HepG2 (cell line): ENCODE data around the gene CACNA1H.
"Not testable (repeated sequence)": the region's sequence is repeated elsewhere in the genome, so short reads cannot be mapped to it uniquely, and the experiment has no call there.

ENCODE experiments used
- EZH2 ChIP-seq: conservative IDR thresholded peaks from 2 replicates; pipeline ENCODE4 v1.6.1; 2012; ENCODE audit warnings: mild to moderate bottlenecking, low read depth, low read length, moderate library complexity
- GABPA ChIP-seq, 2 experiments: IDR thresholded peaks; 2 replicates each; pipeline ENCODE4 v1.6.1; 2011 to 2016; ENCODE audit warnings: low read depth in 2 of 2, low read length in 1 of 2, missing biosample characterization in 1 of 2, missing genetic modification characterization in 1 of 2
- MEIS1 ChIP-seq: sonication (generic); formaldehyde crosslinking; IDR thresholded peaks from 2 replicates; pipeline ENCODE4 v1.9.0; 2021; ENCODE audit warnings: mild to moderate bottlenecking, missing genetic modification reagents, moderate library complexity, borderline replicate concordance
- MXI1 ChIP-seq: IDR thresholded peaks from 3 replicates; pipeline ENCODE4 v1.6.1; 2012; ENCODE audit warnings: low read depth, low read length, inconsistent platforms, borderline replicate concordance
- NR2C2 ChIP-seq: sonication (generic); formaldehyde crosslinking; IDR thresholded peaks from 2 replicates; pipeline ENCODE4 v1.4.0; 2020; ENCODE audit warnings: missing genetic modification reagents, mild to moderate bottlenecking, moderate library complexity, borderline replicate concordance
- NRL ChIP-seq: sonication (generic); formaldehyde crosslinking; IDR thresholded peaks from 2 replicates; pipeline ENCODE4 v1.5.0; 2020; ENCODE audit warnings: missing genetic modification reagents, mild to moderate bottlenecking, moderate library complexity, borderline replicate concordance
- TAF1 ChIP-seq: sonication (generic); formaldehyde crosslinking; IDR thresholded peaks from 2 replicates; pipeline ENCODE4 v1.4.0; 2020; ENCODE audit warnings: missing genetic modification reagents
- ZNF121 ChIP-seq: sonication (generic); formaldehyde crosslinking; IDR thresholded peaks from 2 replicates; pipeline ENCODE4 v1.5.0; 2020; ENCODE audit warnings: mild to moderate bottlenecking, missing genetic modification reagents
- TF ChIP-seq, protein P1 (sequence below): sonication (generic); formaldehyde crosslinking; IDR thresholded peaks from 2 replicates; pipeline ENCODE4 v1.5.0; 2020; ENCODE audit warnings: mild to moderate bottlenecking, missing genetic modification reagents, moderate library complexity
- TF ChIP-seq, protein P2 (sequence below): sonication (generic); formaldehyde crosslinking; IDR thresholded peaks from 2 replicates; pipeline ENCODE4 v1.4.0; 2020; ENCODE audit warnings: missing genetic modification reagents
- TF ChIP-seq, protein P3 (sequence below): IDR thresholded peaks from 2 replicates; pipeline ENCODE4 v1.6.1; 2016; ENCODE audit warnings: mild to moderate bottlenecking, missing biosample characterization, missing genetic modification reagents
- TF ChIP-seq, protein P4 (sequence below): sonication (generic); formaldehyde crosslinking; IDR thresholded peaks from 2 replicates; pipeline ENCODE4 v1.5.1; 2020; ENCODE audit warnings: missing genetic modification reagents, mild to moderate bottlenecking, borderline replicate concordance

DNA sequence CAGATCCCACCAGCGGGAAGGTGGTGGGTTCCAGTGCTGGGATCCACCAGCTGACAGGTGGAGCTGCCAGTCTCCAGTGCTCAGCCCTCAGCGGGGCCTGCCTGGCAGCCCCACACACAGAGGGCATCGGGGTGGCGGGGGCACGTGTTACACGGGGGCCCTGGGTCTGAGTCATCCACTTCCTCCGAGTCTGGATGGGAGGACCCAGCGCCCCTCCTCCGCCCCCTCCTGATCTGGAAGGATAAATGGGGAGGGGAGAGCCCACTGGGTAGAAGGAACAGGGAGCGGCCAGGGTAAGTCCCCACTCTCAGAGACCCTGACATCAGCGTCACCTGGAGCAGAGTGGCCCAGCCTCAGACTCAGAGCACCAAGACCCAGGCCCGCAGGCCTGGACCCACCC, 87.5 kb downstream of the CACNA1H start, which contains the start of gene TPSAB1:
- TF ChIP-seq, protein P1, sequence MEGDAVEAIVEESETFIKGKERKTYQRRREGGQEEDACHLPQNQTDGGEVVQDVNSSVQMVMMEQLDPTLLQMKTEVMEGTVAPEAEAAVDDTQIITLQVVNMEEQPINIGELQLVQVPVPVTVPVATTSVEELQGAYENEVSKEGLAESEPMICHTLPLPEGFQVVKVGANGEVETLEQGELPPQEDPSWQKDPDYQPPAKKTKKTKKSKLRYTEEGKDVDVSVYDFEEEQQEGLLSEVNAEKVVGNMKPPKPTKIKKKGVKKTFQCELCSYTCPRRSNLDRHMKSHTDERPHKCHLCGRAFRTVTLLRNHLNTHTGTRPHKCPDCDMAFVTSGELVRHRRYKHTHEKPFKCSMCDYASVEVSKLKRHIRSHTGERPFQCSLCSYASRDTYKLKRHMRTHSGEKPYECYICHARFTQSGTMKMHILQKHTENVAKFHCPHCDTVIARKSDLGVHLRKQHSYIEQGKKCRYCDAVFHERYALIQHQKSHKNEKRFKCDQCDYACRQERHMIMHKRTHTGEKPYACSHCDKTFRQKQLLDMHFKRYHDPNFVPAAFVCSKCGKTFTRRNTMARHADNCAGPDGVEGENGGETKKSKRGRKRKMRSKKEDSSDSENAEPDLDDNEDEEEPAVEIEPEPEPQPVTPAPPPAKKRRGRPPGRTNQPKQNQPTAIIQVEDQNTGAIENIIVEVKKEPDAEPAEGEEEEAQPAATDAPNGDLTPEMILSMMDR = not testable (repeated sequence)
- TF ChIP-seq MXI1; MEIS1 (CRISPR knock-in tag); ZNF121 (CRISPR knock-in tag); NRL (CRISPR knock-in tag); EZH2; GABPA (IDR thresholded peaks at IDR 0.05; ENCODE audit: low read depth, low read length); GABPA (CRISPR knock-in tag; IDR thresholded peaks at IDR 0.05; ENCODE audit: low read depth); TAF1 (CRISPR knock-in tag); NR2C2: not testable (repeated sequence)
- TF ChIP-seq, protein P2, sequence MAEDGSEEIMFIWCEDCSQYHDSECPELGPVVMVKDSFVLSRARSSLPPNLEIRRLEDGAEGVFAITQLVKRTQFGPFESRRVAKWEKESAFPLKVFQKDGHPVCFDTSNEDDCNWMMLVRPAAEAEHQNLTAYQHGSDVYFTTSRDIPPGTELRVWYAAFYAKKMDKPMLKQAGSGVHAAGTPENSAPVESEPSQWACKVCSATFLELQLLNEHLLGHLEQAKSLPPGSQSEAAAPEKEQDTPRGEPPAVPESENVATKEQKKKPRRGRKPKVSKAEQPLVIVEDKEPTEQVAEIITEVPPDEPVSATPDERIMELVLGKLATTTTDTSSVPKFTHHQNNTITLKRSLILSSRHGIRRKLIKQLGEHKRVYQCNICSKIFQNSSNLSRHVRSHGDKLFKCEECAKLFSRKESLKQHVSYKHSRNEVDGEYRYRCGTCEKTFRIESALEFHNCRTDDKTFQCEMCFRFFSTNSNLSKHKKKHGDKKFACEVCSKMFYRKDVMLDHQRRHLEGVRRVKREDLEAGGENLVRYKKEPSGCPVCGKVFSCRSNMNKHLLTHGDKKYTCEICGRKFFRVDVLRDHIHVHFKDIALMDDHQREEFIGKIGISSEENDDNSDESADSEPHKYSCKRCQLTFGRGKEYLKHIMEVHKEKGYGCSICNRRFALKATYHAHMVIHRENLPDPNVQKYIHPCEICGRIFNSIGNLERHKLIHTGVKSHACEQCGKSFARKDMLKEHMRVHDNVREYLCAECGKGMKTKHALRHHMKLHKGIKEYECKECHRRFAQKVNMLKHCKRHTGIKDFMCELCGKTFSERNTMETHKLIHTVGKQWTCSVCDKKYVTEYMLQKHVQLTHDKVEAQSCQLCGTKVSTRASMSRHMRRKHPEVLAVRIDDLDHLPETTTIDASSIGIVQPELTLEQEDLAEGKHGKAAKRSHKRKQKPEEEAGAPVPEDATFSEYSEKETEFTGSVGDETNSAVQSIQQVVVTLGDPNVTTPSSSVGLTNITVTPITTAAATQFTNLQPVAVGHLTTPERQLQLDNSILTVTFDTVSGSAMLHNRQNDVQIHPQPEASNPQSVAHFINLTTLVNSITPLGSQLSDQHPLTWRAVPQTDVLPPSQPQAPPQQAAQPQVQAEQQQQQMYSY = not testable (repeated sequence)
- TF ChIP-seq, protein P3, sequence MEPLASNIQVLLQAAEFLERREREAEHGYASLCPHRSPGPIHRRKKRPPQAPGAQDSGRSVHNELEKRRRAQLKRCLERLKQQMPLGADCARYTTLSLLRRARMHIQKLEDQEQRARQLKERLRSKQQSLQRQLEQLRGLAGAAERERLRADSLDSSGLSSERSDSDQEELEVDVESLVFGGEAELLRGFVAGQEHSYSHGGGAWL = not testable (repeated sequence)
- TF ChIP-seq, protein P4, sequence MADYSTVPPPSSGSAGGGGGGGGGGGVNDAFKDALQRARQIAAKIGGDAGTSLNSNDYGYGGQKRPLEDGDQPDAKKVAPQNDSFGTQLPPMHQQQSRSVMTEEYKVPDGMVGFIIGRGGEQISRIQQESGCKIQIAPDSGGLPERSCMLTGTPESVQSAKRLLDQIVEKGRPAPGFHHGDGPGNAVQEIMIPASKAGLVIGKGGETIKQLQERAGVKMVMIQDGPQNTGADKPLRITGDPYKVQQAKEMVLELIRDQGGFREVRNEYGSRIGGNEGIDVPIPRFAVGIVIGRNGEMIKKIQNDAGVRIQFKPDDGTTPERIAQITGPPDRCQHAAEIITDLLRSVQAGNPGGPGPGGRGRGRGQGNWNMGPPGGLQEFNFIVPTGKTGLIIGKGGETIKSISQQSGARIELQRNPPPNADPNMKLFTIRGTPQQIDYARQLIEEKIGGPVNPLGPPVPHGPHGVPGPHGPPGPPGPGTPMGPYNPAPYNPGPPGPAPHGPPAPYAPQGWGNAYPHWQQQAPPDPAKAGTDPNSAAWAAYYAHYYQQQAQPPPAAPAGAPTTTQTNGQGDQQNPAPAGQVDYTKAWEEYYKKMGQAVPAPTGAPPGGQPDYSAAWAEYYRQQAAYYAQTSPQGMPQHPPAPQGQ (CRISPR knock-in tag) = not testable (repeated sequence)
